Placental epithelial cell (primary cell): ENCODE data around the gene DCBLD1. TPM values are rescaled to one million over a fixed set of nuclear protein-coding genes. Genes with fewer than 3 reads are reported as not detected.

Experiments used
- small RNA-seq: library from RNA; depleted of rRNA; stranded (forward); fragments of <200 nt; gene quantifications from one replicate; pipeline ENCODE3, GENCODE V24; 2012
- total RNA-seq: library from RNA; depleted of rRNA; stranded (reverse); fragments of >200 nt; gene quantifications from 2 replicates; pipeline ENCODE4 v1.2.3, GENCODE V29; 2012

Gene DCBLD1
- 21.6 and 80.6 TPM in 2 replicates for total RNA-seq

GRCh38 chr6:117482240-117483003 lies at the start of gene DCBLD1:
TSS of gene DCBLD1 (plus strand) at chr6:117482674. CDS start at chr6:117482782, 108 bp downstream.

Small RNAs within 50 kb of the gene (small RNA-seq; reads per million reads assigned to genes)
- gene RNU6-253P = not detected

Other genes starting within 250 kb of the DCBLD1 start
- gene VGLL2, start 217.1 kb upstream of the DCBLD1 start, total RNA-seq = not detected in 2 replicates
- under 0.01 TPM in 1 of 2 replicates, not detected in the other for gene ROS1, start 56.7 kb upstream of the DCBLD1 start, total RNA-seq
- 43.6 and 74.8 TPM in 2 replicates for gene GOPC, start 119.8 kb downstream of the DCBLD1 start, total RNA-seq
- gene NUS1, start 192.8 kb downstream of the DCBLD1 start, total RNA-seq = 13.7 and 25.1 TPM in 2 replicates